Measurements from ENCODE around the gene MAJIN. TPM values are rescaled to one million over a fixed set of nuclear protein-coding genes. Genes with fewer than 3 reads are reported as not detected.
A peak's percentile ranks its signal among the peaks of the same experiment; 100 is the strongest.

The MAJIN gene
- total and polyA plus RNA-seq, 9 of the 15 experiments (the other 6 are each of a cell fraction or from before 2014, with no cell fraction given), result 0.17 to 0.83 (median 0.24) TPM; not detected in 2

GRCh38 chr11:64916040-64916774 lies 55.7 kb downstream of the MAJIN start (continued):
- TF ChIP-seq THRA (IDR thresholded peaks at IDR 0.05) (no peak), PATZ1 (CRISPR knock-in tag; IDR thresholded peaks at IDR 0.05; ENCODE audit: borderline replicate concordance) (no peak), CBFA2T2 (conservative IDR thresholded peaks at IDR 0.05) (peak; percentile 24; the same call in 1 of the 2 replicates), ELF1 (tag; IDR thresholded peaks at IDR 0.05) (peak; percentile 73), ZNF121 (CRISPR knock-in tag; conservative IDR thresholded peaks at IDR 0.05) (no peak), USF2 (CRISPR knock-in tag; IDR thresholded peaks at IDR 0.05) (peak; percentile 24; the same call in 1 of the 2 replicates), HDGF (IDR thresholded peaks at IDR 0.05) (peak; percentile 65; the same call in 1 of the 2 replicates), TFAP4 (CRISPR knock-in tag; IDR thresholded peaks at IDR 0.05; ENCODE audit: borderline replicate concordance) (peak; percentile 90), ETV5 (CRISPR knock-in tag; IDR thresholded peaks at IDR 0.05; ENCODE audit: low read depth) (peak; percentile 37; the same call in 1 of the 2 replicates), ATF3 (IDR thresholded peaks at IDR 0.05) (peak; percentile 59), ATF3 (CRISPR knock-in tag; conservative IDR thresholded peaks at IDR 0.05) (no peak), JUND (IDR thresholded peaks at IDR 0.05; ENCODE audit: borderline replicate concordance, low read depth, low read length) (peak; percentile 61; the same call in 1 of the 2 replicates), JUND (tag; IDR thresholded peaks at IDR 0.05; ENCODE audit: borderline replicate concordance, low read depth, low read length) (0 out of 3 replicates have a peak, but pooled peaks have one; percentile 19), CXXC5 (CRISPR knock-in tag; IDR thresholded peaks at IDR 0.05) (peak; percentile 39), YBX1 (IDR thresholded peaks at IDR 0.05) (no peak), HDAC1 (IDR thresholded peaks at IDR 0.05) (peak in 1 of 2 experiments; percentile 76; a peak in 2 of 4 replicates), NFIC (IDR thresholded peaks at IDR 0.05) (peak; percentile 37; the same call in 1 of the 2 replicates), NR2C2 (CRISPR knock-in tag; IDR thresholded peaks at IDR 0.05) (no peak), NR2C2 (tag; IDR thresholded peaks at IDR 0.05) (peak; percentile 82; the same call in 1 of the 2 replicates), ZBTB17 (CRISPR knock-in tag; IDR thresholded peaks at IDR 0.05) (no peak), NRF1 (conservative IDR thresholded peaks at IDR 0.05 in 1 of 2, IDR thresholded peaks at IDR 0.05 in 1 of 2) (peak; percentile 76 to 81), TBL1XR1 (IDR thresholded peaks at IDR 0.05; ENCODE audit: low read length in 2 of 2) (no peak)

Data from K562 (cell line).